Measurements from ENCODE around the gene VPS26C. TPM values are rescaled to one million over a fixed set of nuclear protein-coding genes. Genes with fewer than 3 reads are reported as not detected.

VPS26C gene
- total and polyA plus RNA-seq, 2 of the 13 experiments (the other 11 are each of a cell fraction or from before 2014, with no cell fraction given): 30.3 to 39.7 TPM

DNA sequence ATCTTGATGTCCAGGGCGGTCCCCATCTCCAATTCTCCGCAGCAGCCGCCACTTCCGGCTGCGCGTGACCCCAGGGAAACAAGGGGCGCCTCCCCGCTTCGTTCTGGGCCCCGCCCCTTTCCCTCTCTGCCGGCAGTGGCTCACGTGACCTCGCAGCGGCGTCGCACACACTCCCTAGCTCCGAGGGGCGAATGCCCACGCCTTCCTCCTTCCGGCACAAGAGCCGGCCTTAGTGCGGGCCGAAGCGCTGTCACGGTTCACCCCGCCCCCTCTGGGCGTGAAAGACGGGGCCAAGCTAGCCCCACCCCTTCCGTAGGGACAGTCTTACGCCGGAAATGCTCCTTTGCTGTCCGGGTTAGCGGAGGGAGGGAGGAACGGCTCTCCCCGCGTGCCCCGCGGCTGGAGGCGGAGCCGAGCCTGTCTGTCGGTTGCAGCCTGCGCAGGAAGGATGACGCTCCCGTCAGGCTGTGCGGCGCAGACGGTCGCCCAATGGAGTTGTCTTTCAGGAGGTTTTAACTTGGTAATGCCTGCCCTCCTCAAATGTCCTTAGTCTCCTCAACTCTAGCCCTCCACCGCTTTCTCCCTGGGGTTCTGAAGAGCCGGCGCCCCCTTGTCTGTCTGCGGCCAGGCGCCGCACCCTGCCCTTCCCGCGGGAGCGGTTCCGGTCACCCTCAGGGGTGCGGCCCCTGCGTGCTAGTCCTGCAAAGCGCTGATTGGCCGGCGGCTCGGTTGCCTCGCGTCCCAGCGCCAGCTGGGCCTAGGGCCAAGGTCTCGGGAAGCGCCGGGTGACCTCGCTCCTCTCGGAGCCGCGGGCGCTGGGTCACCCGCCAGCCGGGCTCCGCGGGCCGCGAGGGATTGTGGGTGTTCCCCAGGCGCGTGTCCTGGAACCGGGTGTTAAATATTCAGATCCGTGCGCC, at the start of gene VPS26C (continued):
- TF ChIP-seq KLF15 (CRISPR knock-in tag; IDR thresholded peaks at IDR 0.05; ENCODE audit: borderline replicate concordance) (no peak), ZFP91 (CRISPR knock-in tag; IDR thresholded peaks at IDR 0.05; ENCODE audit: borderline replicate concordance) (peak; percentile 92; the same call in 1 of the 2 replicates), POLR2AphosphoS2 (IDR thresholded peaks at IDR 0.05; ENCODE audit: low read depth, low read length) (no peak), KLF13 (CRISPR knock-in tag; IDR thresholded peaks at IDR 0.05) (0 out of 2 replicates have a peak, but pooled peaks have one; percentile 26), EP300 (IDR thresholded peaks at IDR 0.05; ENCODE audit: low read depth in 2 of 2, low read length in 2 of 2) (no peak), EP300 (CRISPR knock-in tag; IDR thresholded peaks at IDR 0.05; ENCODE audit: borderline replicate concordance) (no peak; the same call in 1 of the 2 replicates), NCOR1 (IDR thresholded peaks at IDR 0.05; ENCODE audit: borderline replicate concordance, low read length) (no peak), ZSCAN20 (CRISPR knock-in tag; IDR thresholded peaks at IDR 0.05; ENCODE audit: borderline replicate concordance) (no peak), ZSCAN12 (CRISPR knock-in tag; IDR thresholded peaks at IDR 0.05) (0 out of 2 replicates have a peak, but pooled peaks have one; percentile 43), ZKSCAN1 (IDR thresholded peaks at IDR 0.05; ENCODE audit: low read length) (no peak), REPIN1 (CRISPR knock-in tag; IDR thresholded peaks at IDR 0.05; ENCODE audit: borderline replicate concordance, low read depth) (peak; percentile 78; the same call in 1 of the 2 replicates), GABPA (IDR thresholded peaks at IDR 0.05; ENCODE audit: low read depth, low read length) (peak; percentile 88), GABPA (CRISPR knock-in tag; IDR thresholded peaks at IDR 0.05; ENCODE audit: low read depth) (peak; percentile 96), HIVEP1 (CRISPR knock-in tag; IDR thresholded peaks at IDR 0.05) (peak; percentile 91), ZNF790 (CRISPR knock-in tag; IDR thresholded peaks at IDR 0.05; ENCODE audit: borderline replicate concordance) (peak; percentile 87), TCF7L2 (IDR thresholded peaks at IDR 0.05; ENCODE audit: low read depth, low read length) (no peak), ZZZ3 (CRISPR knock-in tag; IDR thresholded peaks at IDR 0.05; ENCODE audit: borderline replicate concordance) (0 out of 2 replicates have a peak, but pooled peaks have one; percentile 36), ZNF317 (CRISPR knock-in tag; IDR thresholded peaks at IDR 0.05) (no peak; the same call in 1 of the 2 replicates), HNRNPL (IDR thresholded peaks at IDR 0.05; ENCODE audit: low read depth, low read length) (peak; percentile 62; the same call in 1 of the 2 replicates), SNAPC4 (CRISPR knock-in tag; IDR thresholded peaks at IDR 0.05) (peak; percentile 97), TGIF2 (CRISPR knock-in tag; IDR thresholded peaks at IDR 0.05) (peak; percentile 23; the same call in 1 of the 2 replicates), ZNF382 (CRISPR knock-in tag; IDR thresholded peaks at IDR 0.05; ENCODE audit: borderline replicate concordance) (no peak), HES4 (CRISPR knock-in tag; IDR thresholded peaks at IDR 0.05; ENCODE audit: borderline replicate concordance) (peak; percentile 46; the same call in 1 of the 2 replicates)

Measured in HepG2 (cell line).